CD14-positive monocyte (primary cell): ENCODE results near the gene BTN3A1. TPM values are rescaled to one million over a fixed set of nuclear protein-coding genes. Genes with fewer than 3 reads are reported as not detected.

Experiments
- DNase-seq, 3 donors: peaks; one replicate each; pipeline ENCODE4 v3.0.0-alpha.2; 2011 to 2022
- H2AFZ ChIP-seq: 2 replicates; pipeline ENCODE4 v1.6.0; 2012; ENCODE audit warnings: mild to moderate bottlenecking, low read depth, low read length, inconsistent platforms; ENCODE audit not compliant: insufficient read depth, poor library complexity, severe bottlenecking
- H3K27ac ChIP-seq, 2 donors: 1 replicate in 1 of 2; 2 replicates in 1 of 2; pipeline ENCODE4 v1.5.1; 2012 to 2013; ENCODE audit warnings: low read length in 2 of 2, control low read depth in 1 of 2, inconsistent platforms in 1 of 2, low read depth in 1 of 2, mild to moderate bottlenecking in 1 of 2
- H3K27me3 ChIP-seq, 2 donors: one replicate each; pipeline versions ENCODE4 v1.6.0 to v1.6.1; 2011 to 2013; ENCODE audit warnings: low read length in 2 of 2; ENCODE audit not compliant: control insufficient read depth in 2 of 2, insufficient read depth in 2 of 2
- H3K36me3 ChIP-seq, 2 donors: replicated peaks in 1 of 2; 1 replicate in 1 of 2; 2 replicates in 1 of 2; pipeline versions ENCODE4 v1.5.1 to v1.6.1; 2012 to 2013; ENCODE audit warnings: low read length in 2 of 2, control low read depth in 1 of 2, inconsistent platforms in 1 of 2, mild to moderate bottlenecking in 1 of 2; ENCODE audit not compliant: insufficient read depth in 2 of 2, control insufficient read depth in 1 of 2
- H3K4me1 ChIP-seq, 2 donors: 1 replicate in 1 of 2; 2 replicates in 1 of 2; pipeline versions ENCODE4 v1.5.1 to v1.6.1; 2012 to 2013; ENCODE audit warnings: low read length in 2 of 2, control low read depth in 1 of 2, inconsistent platforms in 1 of 2, mild to moderate bottlenecking in 1 of 2, moderate library complexity in 1 of 2; ENCODE audit not compliant: insufficient read depth in 2 of 2, control insufficient read depth in 1 of 2
- H3K4me2 ChIP-seq: replicated peaks from 2 replicates; pipeline ENCODE3; 2012; ENCODE audit warnings: low read length, moderate library complexity, mild to moderate bottlenecking; ENCODE audit not compliant: poor library complexity, severe bottlenecking; ENCODE audit errors: extremely low read depth
- H3K4me3 ChIP-seq, 3 experiments: fragments of 200-600 bp in 1 of 3; sonication (generic) in 1 of 3; replicated peaks in 1 of 3; 1 replicate in 2 of 3; 2 replicates in 1 of 3; pipeline ENCODE4 v1.5.1; 2011 to 2013; ENCODE audit warnings: low read length in 3 of 3, mild to moderate bottlenecking in 3 of 3, control low read depth in 2 of 3, low read depth in 2 of 3, inconsistent platforms in 1 of 3, moderate library complexity in 1 of 3
- H3K79me2 ChIP-seq: 2 replicates; pipeline ENCODE4 v1.6.0; 2012; ENCODE audit warnings: mild to moderate bottlenecking, control low read depth, inconsistent platforms, low read length, moderate library complexity; ENCODE audit not compliant: insufficient read depth
- H3K9ac ChIP-seq: 2 replicates; pipeline ENCODE4 v1.6.0; 2017; ENCODE audit warnings: low read length, mild to moderate bottlenecking; ENCODE audit not compliant: insufficient read depth, poor library complexity, severe bottlenecking
- H3K9me3 ChIP-seq, 2 donors: replicated peaks in 1 of 2; 1 replicate in 1 of 2; 2 replicates in 1 of 2; pipeline versions ENCODE4 v1.5.1 to v1.6.1; 2012 to 2013; ENCODE audit warnings: low read length in 2 of 2, control low read depth in 1 of 2; ENCODE audit not compliant: control insufficient read depth in 1 of 2, insufficient read depth in 1 of 2
- H4K20me1 ChIP-seq: 2 replicates; pipeline ENCODE4 v1.6.0; 2012; ENCODE audit warnings: mild to moderate bottlenecking, low read length, control low read depth, moderate library complexity; ENCODE audit not compliant: insufficient read depth
- H3K27ac Mint-ChIP-seq, 7 donors: one replicate each; pipeline ENCODE4 v1.8.0; 2020; ENCODE audit warnings: mild to moderate bottlenecking in 7 of 7, mixed read lengths in 7 of 7, moderate library complexity in 6 of 7, inconsistent platforms in 2 of 7
- H3K27me3 Mint-ChIP-seq, 3 donors: one replicate each; pipeline ENCODE4 v1.8.0; 2021 to 2022; ENCODE audit warnings: low read depth in 3 of 3, mild to moderate bottlenecking in 3 of 3, mixed read lengths in 3 of 3, moderate library complexity in 3 of 3, inconsistent platforms in 1 of 3
- H3K36me3 Mint-ChIP-seq, 2 donors: one replicate each; pipeline ENCODE4 v1.8.0; 2020; ENCODE audit warnings: mixed read lengths in 2 of 2, inconsistent platforms in 1 of 2, mild to moderate bottlenecking in 1 of 2
- H3K4me1 Mint-ChIP-seq: one replicate; pipeline ENCODE4 v1.8.0; 2020; ENCODE audit warnings: mild to moderate bottlenecking, mixed read lengths
- H3K4me3 Mint-ChIP-seq, 2 donors: one replicate each; pipeline ENCODE4 v1.8.0; 2020; ENCODE audit warnings: mild to moderate bottlenecking in 2 of 2, mixed read lengths in 2 of 2, moderate library complexity in 1 of 2
- H3K9me3 Mint-ChIP-seq, 7 donors: one replicate each; pipeline ENCODE4 v1.8.0; 2020 to 2022; ENCODE audit warnings: mixed read lengths in 7 of 7, mild to moderate bottlenecking in 6 of 7, moderate library complexity in 6 of 7, inconsistent platforms in 2 of 7
- WGBS: methylation state at CpG from one replicate; pipeline ENCODE4 v1.1.5; 2013; ENCODE audit warnings: missing lambda C conversion rate; ENCODE audit not compliant: insufficient coverage; 5-methylcytosine and 5-hydroxymethylcytosine counted together
- intact Hi-C, 2 donors: fragments of 100-400 bp; cut with micrococcal nuclease; formaldehyde crosslinking; loops; one replicate each; pipeline versions ENCODE4 v1.15.0 to v1.15.1; 2023
- polyA plus RNA-seq, 3 donors: library from polyadenylated mRNA; depleted of rRNA in 1 of 3; unstranded in 2 of 3; stranded (reverse) in 1 of 3; fragments of 300-500 nt in 2 of 3; fragments of >200 nt in 1 of 3; fragmentation: Illumina TruSeq in 2 of 3; gene quantifications; 1 replicate in 2 of 3; 2 replicates in 1 of 3; pipeline ENCODE4 v1.2.3, GENCODE V29; 2012 to 2021
- TF ChIP-seq, protein P1 (sequence below): fragments of 200-600 bp; IDR thresholded peaks from one replicate; pipeline ENCODE4 v1.8.0; 2022; ENCODE audit warnings: antibody characterized with exemption, mild to moderate bottlenecking

The BTN3A1 gene
- polyA plus RNA-seq, 3 donors, result 19.7 to 114 (median 25.1) TPM

DNA sequence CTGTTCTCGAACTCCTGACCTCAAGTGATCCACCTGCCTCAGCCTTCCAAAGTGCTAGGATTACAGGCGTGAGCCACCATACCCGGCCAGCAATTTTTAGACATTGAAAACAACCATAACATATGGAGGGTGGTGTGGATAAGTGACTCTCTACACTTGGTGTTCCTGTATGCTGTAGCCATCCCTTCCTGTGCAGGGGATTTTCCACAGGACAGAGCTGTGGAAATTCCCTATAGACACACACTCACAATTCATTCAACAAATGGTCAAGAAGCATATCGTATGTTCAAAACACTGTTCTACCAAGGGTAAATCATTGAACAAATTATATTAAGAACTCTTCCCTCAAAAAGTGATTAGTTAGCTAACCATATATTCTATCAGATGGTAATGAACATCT, 61.9 kb downstream of the BTN3A1 start:
- H3K79me2 ChIP-seq, result peaks cover 65% of the 10 kb centered on the region
- H3K4me2 ChIP-seq, result no peak overlapping the region
- H2AFZ ChIP-seq, result no peak overlapping the region
- WGBS, result no CpG with 5 or more reads among the region's 4 CpGs
- intact Hi-C loops, result no loop called here
- no peak for DNase-seq
- Mint-ChIP-seq H3K27ac (peak overlapping the region in 4 of 7 donors; percentile 7 to 84 (median 10)), H3K27me3 (peaks cover 0 to 4% (median 0%) of the 10 kb centered on the region in 3 donors), H3K36me3 (peaks cover 91 to 95% of the 10 kb centered on the region in 2 donors), H3K9me3 (no peaks in the 10 kb centered on the region), H3K4me3 (no peak overlapping the region), H3K4me1 (peaks cover 69% of the 10 kb centered on the region)
- no peaks in the 10 kb centered on the region for H3K27me3 ChIP-seq
- peaks cover 86 to 98% of the 10 kb centered on the region in 2 donors for H3K36me3 ChIP-seq
- H4K20me1 ChIP-seq, result peaks cover 74% of the 10 kb centered on the region
- peak overlapping the region in 1 of 2 donors; percentile 67 for H3K27ac ChIP-seq
- no peak overlapping the region for H3K9ac ChIP-seq
- no peak overlapping the region for H3K4me3 ChIP-seq
- no peaks in the 10 kb centered on the region for H3K9me3 ChIP-seq
- peaks cover 26 to 41% of the 10 kb centered on the region in 2 donors for H3K4me1 ChIP-seq
- TF ChIP-seq, protein P1, sequence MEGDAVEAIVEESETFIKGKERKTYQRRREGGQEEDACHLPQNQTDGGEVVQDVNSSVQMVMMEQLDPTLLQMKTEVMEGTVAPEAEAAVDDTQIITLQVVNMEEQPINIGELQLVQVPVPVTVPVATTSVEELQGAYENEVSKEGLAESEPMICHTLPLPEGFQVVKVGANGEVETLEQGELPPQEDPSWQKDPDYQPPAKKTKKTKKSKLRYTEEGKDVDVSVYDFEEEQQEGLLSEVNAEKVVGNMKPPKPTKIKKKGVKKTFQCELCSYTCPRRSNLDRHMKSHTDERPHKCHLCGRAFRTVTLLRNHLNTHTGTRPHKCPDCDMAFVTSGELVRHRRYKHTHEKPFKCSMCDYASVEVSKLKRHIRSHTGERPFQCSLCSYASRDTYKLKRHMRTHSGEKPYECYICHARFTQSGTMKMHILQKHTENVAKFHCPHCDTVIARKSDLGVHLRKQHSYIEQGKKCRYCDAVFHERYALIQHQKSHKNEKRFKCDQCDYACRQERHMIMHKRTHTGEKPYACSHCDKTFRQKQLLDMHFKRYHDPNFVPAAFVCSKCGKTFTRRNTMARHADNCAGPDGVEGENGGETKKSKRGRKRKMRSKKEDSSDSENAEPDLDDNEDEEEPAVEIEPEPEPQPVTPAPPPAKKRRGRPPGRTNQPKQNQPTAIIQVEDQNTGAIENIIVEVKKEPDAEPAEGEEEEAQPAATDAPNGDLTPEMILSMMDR, result no peak

DNA sequence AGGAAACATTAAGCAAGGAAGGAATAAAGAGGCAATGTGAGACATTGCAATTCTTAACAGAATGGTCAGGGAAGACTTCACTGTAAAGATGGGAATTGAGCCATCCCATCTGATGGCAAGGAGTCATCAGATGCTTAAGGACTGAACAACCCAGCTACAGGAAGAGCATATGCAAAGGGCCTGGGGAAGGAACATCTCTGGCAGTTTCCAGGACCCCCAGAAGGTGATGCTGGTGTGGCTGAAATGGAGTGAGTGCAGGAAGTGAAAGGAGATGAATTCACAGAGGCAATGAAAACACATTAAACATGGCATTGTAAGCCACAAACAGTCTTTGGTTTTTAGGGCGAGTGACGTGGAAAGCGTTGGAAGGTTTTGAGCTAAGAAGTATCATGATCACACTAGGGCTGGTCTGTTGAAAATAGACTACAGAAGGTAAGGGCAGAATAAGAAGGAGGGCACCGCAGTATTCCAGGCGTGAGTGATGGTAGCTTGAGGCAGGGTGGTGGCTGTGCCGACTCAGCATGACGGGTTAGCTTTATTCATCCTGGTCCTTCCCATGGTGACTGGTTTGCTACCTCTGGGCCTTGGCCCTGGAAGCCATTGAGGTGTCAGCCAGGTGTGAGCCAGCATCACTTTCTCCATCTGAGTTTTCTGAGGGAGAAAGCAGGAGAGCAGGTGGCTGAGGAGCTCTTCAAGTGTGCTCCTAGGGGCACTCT, 62.5 kb downstream of the BTN3A1 start:
- Histone ChIP-seq H3K27me3 (no peaks in the 10 kb centered on the region), H3K36me3 (peaks cover 84 to 98% of the 10 kb centered on the region in 2 donors), H2AFZ (no peak overlapping the region), H3K9ac (no peak overlapping the region), H4K20me1 (peaks cover 68% of the 10 kb centered on the region), H3K79me2 (peaks cover 61% of the 10 kb centered on the region), H3K4me3 (no peak overlapping the region), H3K27ac (peak overlapping the region; percentile 18 to 67), H3K4me2 (no peak overlapping the region), H3K4me1 (peaks cover 21 to 35% of the 10 kb centered on the region in 2 donors), H3K9me3 (no peaks in the 10 kb centered on the region)
- H3K27ac Mint-ChIP-seq, result peak overlapping the region in 5 of 7 donors; percentile 8 to 79 (median 62)
- TF ChIP-seq, protein P1, result no peak
- H3K4me3 Mint-ChIP-seq, result no peak overlapping the region
- intact Hi-C loops, result no loop called here
- peaks cover 63% of the 10 kb centered on the region for H3K4me1 Mint-ChIP-seq
- no peaks in the 10 kb centered on the region for H3K9me3 Mint-ChIP-seq
- DNase-seq, result no peak
- 95% methylated on average over 7 of the region's 7 CpGs for WGBS
- peaks cover 90 to 92% of the 10 kb centered on the region in 2 donors for H3K36me3 Mint-ChIP-seq
- peaks cover 0 to 1% (median 0%) of the 10 kb centered on the region in 3 donors for H3K27me3 Mint-ChIP-seq

Other genes with a start within 250 kb of the BTN3A1 start
- 10 to 100 TPM; 30.7 to 69.6 (median 37.8) TPM for gene BTN3A2, start 37.1 kb upstream of the BTN3A1 start, polyA plus RNA-seq
- 10 to 100 TPM in 1 of 3 donors, 1 to 10 TPM in 2; 7.0 to 29.3 (median 9.5) TPM for gene BTN2A2, start 19.2 kb upstream of the BTN3A1 start, polyA plus RNA-seq
- 10 to 100 TPM; 17.0 to 53.1 (median 24.6) TPM for gene BTN3A3, start 38.2 kb downstream of the BTN3A1 start, polyA plus RNA-seq
- 10 to 100 TPM in 2 of 3 donors, 1 to 10 TPM in 1; 4.3 to 66.4 (median 10.8) TPM for gene BTN2A1, start 55.7 kb downstream of the BTN3A1 start, polyA plus RNA-seq
- not detected for gene BTN1A1, start 98.0 kb downstream of the BTN3A1 start, polyA plus RNA-seq
- 100 to 1,000 TPM in 1 of 3 donors, 10 to 100 TPM in 2; 28.1 to 116 (median 91.3) TPM for gene HMGN4, start 136.1 kb downstream of the BTN3A1 start, polyA plus RNA-seq
- gene ABT1, start 194.7 kb downstream of the BTN3A1 start, polyA plus RNA-seq, result 10 to 100 TPM; 11.6 to 40.6 (median 31.7) TPM